Breast epithelium (tissue), 3 donors: Measurements from ENCODE around the gene AARS1.
"Not testable (repeated sequence)": the region's sequence is repeated elsewhere in the genome, so short reads cannot be mapped to it uniquely, and the experiment has no call there.

Experiments used
- CTCF ChIP-seq, 3 donors: fragments of 450-650 bp; IDR thresholded peaks; one replicate each; pipeline ENCODE4 v1.5.1; 2016 to 2017; ENCODE audit warnings: antibody characterized with exemption in 3 of 3, mild to moderate bottlenecking in 3 of 3, moderate library complexity in 3 of 3
- POLR2A ChIP-seq: fragments of 450-650 bp; IDR thresholded peaks from one replicate; pipeline ENCODE4 v1.6.1; 2016; ENCODE audit warnings: antibody characterized with exemption, mild to moderate bottlenecking, moderate library complexity
- POLR2AphosphoS5 ChIP-seq, 3 donors: sonication (generic); formaldehyde crosslinking; IDR thresholded peaks; one replicate each; pipeline ENCODE4 v1.6.1; 2017; ENCODE audit warnings: antibody characterized with exemption in 3 of 3

- TF ChIP-seq POLR2A; CTCF (IDR thresholded peaks at IDR 0.05); POLR2AphosphoS5 (IDR thresholded peaks at IDR 0.05): not testable (repeated sequence)
Observed at GRCh38 chr16:70203508-70203907, 85.8 kb downstream of the AARS1 start.
